Measurements from ENCODE around the gene CDH23.

- TF ChIP-seq, protein P1, sequence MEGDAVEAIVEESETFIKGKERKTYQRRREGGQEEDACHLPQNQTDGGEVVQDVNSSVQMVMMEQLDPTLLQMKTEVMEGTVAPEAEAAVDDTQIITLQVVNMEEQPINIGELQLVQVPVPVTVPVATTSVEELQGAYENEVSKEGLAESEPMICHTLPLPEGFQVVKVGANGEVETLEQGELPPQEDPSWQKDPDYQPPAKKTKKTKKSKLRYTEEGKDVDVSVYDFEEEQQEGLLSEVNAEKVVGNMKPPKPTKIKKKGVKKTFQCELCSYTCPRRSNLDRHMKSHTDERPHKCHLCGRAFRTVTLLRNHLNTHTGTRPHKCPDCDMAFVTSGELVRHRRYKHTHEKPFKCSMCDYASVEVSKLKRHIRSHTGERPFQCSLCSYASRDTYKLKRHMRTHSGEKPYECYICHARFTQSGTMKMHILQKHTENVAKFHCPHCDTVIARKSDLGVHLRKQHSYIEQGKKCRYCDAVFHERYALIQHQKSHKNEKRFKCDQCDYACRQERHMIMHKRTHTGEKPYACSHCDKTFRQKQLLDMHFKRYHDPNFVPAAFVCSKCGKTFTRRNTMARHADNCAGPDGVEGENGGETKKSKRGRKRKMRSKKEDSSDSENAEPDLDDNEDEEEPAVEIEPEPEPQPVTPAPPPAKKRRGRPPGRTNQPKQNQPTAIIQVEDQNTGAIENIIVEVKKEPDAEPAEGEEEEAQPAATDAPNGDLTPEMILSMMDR (conservative IDR thresholded peaks at IDR 0.05; ENCODE audit: low read length): no peak
- TF ChIP-seq EZH2phosphoT487 (IDR thresholded peaks at IDR 0.05; ENCODE audit: borderline replicate concordance): no peak
These were observed 302.0 kb downstream of the CDH23 start for GRCh38 chr10:71698737-71699136.

All from Loucy (cell line).